Activated CD4-positive, CD25-positive, alpha-beta regulatory T cell treated with anti-CD3 and anti-CD28 coated beads, Interleukin-2, amount 50 U/mL, for 72 hours (primary cell): ENCODE results near the gene SARM1.

Experiments
- DNase-seq: peaks from one replicate; pipeline ENCODE4 v3.0.0; 2021

Gene SARM1

DNA sequence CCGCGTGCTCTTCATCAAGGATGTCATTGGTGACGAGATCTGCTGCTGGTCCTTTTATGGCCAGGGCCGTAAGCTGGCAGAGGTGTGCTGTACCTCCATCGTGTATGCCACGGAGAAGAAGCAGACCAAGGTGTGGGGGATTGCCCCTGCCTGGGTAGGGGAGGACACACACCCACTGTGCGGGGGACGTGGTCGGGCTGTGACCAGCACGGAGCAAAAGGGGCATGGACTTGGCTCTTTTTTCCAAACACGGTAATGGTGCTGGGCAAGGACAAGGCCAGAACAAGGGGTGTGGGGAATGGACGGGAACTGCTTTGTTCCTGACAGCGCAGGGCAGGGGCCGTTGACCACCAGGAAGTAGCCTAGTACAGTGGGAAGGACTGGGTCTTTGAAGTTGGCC lies 29.2 kb upstream of the SARM1 start:
- DNase-seq, result no peak

GRCh38 chr17:28343491-28343932 lies 28.0 kb upstream of the SARM1 start:
- no peak for DNase-seq

GRCh38 chr17:28344011-28344410 lies 27.5 kb upstream of the SARM1 start:
- DNase-seq, result no peak

GRCh38 chr17:28344435-28344901 lies 27.0 kb upstream of the SARM1 start:
- DNase-seq, result no peak

DNA sequence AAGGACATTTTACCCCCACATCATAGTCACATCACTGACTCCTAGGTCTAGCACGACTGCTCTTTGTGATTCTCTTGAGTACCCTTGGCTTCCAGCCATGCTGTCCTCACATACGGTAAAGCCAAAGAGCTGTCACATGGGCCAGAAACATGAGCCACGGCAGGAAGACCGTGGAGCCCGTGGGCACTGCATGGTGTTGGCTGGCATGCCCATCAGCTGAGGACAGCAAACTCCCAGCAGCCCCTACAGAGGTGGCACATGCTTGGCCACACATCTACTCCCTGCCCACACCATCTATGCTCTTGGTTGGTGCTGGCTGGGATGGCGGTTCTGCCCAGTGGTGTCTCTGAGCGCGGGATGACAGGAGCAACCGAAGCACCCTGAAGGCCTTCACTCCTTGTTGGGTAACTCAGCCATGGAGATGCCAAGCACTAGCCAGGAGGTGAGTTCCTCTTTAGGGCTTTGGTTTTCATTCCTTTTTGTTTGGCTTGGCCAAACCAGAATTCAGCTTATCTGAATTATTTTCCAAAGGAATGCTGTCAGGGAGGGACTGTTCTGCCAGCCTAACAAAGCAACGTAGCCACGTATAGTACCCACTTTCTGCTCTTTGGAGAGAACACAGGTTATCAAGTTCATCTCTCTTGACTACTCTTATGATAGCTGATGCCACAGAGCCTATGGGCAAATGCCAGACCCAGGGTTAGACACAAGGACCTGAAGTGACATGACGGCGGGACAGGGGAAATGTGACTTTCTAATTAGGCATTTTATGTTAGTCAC lies 25.9 kb upstream of the SARM1 start:
- DNase-seq, result no peak

DNA sequence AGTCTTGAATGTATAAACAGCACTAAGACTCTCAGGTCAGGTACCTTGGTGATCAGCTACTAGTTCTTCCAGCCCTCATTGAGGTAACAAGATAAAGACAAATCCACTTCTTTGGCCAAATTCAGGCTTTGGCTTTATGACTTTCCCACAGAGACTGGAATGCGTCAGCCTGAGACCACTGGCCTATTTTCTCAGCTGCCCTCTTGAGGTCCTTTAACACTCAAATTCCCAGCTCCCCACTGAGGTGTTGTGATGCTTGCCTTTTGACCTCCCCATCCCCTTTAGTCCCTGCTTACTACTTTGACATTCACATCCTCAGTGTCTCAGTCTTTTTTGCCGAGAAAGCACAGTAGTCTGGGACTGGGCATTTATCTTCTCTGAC lies 25.3 kb upstream of the SARM1 start:
- no peak for DNase-seq

DNA sequence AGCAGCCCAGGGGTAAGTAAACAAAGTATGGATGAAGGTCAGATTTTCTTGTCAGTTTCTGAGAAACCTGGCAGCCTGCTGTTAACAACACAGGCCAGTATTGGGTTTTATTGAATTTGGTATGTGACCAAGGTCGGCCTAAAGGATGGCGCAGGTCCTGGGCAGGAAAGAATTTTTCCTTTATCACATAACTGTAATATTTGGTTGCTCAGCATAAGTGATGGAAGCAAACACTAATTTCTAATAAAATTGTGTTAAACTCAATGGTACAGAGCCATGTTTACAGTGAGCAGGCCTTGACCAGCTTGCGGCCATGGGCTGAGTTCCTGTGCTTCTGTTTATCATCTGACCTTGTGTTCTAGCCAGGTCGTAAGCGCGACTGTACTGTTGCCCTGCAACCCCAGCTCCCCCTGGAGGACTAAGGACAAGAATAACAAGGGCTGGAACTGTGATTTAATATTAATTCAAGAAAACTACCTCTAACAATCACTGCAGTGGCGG lies 24.7 kb upstream of the SARM1 start:
- no peak for DNase-seq

DNA sequence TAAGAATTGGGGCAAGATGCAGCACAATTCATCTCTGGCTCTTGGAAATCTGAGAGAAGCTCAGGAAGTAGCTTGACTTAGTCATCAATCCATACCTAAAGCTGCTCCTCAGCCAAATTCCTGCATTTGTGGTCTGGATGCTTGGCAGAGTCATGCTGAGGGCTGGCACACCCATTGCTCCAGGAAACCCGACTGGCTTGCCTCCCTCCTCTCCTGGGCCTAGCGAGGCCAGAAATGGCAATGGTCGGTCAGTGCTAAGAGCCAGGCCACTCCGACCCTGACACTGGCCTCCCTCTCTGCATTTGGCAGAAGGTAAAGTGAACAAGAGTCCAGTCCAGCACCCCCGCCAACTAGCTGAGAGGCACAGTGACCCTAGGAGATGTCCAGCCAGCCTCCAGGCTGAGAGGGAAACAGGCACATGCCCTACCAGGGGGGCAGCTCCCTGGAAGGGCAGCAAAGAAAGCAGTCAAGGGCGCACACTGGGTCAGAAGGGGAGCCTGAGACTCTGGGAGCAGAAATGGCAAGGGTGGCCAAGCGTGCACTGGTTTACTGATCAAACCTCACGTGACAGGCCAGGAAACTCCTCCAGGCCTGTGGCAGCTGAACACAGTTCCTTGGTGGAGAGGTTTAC lies 24.1 kb upstream of the SARM1 start:
- DNase-seq, result no peak

GRCh38 chr17:28348979-28349378 lies 22.5 kb upstream of the SARM1 start:
- no peak for DNase-seq

- DNase-seq, result no peak
Measured at GRCh38 chr17:28350271-28350670, 21.2 kb upstream of the SARM1 start.

- peak; percentile 96 for DNase-seq
Measured at GRCh38 chr17:28357061-28357900, 14.2 kb upstream of the SARM1 start, which contains the start of gene POLDIP2. POLDIP2 (minus strand) TSS chr17:28357527; CDS start chr17:28357448, 79 bp downstream.

DNA sequence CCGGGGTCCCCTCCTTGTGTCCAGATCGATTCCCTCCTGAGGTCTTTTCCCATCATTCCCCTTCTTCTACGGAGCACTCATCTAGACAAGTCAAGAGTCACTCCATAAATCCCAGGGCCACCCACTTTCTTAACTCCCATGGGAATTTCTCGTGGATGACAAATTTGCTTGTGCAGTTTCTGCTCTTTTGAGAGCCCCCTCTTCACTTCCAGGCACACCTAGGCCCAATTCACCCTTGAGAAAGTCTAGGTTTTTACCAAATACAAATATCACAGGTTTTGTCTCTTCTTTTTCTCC lies 13.6 kb upstream of the SARM1 start:
- DNase-seq, result no peak

GRCh38 chr17:28363186-28363585 lies 8.3 kb upstream of the SARM1 start:
- no peak for DNase-seq

GRCh38 chr17:28363776-28364650 lies 7.5 kb upstream of the SARM1 start:
- DNase-seq, result no peak

DNA sequence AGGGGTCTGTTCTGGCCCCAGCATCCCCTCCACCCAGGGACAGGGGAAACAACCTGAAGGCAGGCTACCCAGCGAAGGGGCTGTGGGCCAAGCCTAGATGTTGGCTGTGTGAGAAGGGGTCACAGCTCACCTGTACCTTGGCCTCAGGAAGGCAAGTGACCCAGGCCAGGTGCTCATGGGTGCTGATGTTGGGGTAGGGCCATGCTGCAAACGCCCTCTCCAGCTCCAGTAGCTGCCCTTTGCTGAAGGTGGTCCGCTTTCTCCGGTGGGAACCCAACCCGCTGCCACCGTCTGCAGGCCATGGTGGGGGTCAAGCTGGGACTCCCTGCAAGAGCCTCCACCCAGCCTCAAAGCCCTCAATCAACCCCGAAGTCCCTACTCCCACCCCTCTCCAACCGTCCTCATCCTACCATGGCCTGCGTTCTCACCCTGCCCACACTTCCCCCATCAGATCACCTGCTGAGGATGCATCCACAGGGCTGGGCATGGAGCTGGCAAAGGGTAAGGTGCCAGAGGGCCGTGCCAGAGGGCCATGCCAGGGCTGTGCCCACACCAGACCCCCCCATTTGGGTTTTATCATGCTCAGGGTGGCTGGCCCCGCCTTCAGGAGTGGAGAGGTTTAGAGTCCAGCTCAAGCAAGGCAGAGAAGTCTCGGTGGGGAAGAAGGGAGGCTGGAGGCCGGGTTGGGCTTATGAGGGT lies 6.7 kb upstream of the SARM1 start, which contains the start of gene SEBOX:
TSS of gene SEBOX (minus strand) at position 535 of the 699 bp plus-strand sequence. CDS start at position 487, 48 bp downstream.
- no peak for DNase-seq

DNA sequence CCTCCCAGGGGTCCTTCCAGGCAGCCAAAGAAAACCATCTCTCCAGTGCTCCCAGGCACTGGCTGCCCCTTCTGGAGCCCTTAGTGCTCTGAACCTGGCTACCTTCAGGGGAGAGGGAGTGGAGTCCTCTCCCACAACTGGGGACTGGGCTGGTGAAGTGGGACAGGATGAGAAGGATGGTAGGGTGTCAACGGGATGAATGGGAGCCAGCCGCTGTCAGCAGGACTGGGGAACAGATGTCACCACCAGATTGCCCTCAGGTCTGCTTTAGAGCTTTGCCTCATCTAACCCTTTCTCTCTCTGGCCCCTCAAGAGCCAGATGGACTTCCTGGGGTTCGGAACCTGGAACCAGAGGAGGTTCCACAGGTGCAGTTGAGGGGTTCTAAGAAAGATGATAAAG lies 6.0 kb upstream of the SARM1 start:
- DNase-seq, result no peak

- DNase-seq, result no peak
Measured at GRCh38 chr17:28366605-28367004, 4.9 kb upstream of the SARM1 start.

DNA sequence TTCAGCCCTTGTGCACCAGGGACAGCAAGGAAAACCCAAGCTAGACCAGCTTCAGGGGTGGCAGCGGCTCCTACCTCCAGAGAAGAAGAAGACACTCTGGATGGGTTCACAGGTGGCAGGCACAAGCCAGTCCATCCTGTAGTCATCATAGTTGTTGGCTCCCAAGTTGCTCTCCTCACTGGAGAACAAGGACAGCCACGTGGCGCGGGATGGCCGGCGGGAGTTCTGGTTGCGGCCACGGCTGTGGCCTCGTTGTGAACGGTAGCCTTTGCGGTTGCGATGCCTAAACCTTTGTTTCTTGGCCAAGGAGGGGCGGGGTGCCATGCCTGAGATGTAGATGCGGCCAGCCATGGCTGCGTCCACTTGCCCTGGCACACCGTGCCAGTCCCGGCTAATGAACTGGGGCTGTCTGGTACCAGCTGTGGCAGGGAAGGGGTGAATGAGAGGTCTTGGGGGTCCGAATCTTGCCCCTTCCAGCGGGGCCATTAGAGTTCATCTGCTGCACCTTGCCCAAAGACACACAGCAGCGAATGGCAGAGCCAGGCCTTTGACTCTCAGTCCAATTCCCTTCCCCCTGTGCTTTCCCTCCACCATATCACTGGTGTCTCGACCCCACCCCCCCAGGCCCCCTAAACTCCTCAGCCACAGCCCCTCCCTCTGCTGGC lies 3.7 kb upstream of the SARM1 start:
- DNase-seq, result no peak

GRCh38 chr17:28368306-28368831 lies 3.1 kb upstream of the SARM1 start:
- DNase-seq, result no peak

- no peak for DNase-seq
Measured at GRCh38 chr17:28368915-28369683, 2.4 kb upstream of the SARM1 start.
